Gastroesophageal sphincter (tissue), 3 donors: ENCODE measurements around the gene ALDH3A1.

Experiments
- CTCF ChIP-seq, 4 experiments: fragments of 200-600 bp in 2 of 4; fragments of 450-650 bp in 2 of 4; sonication (generic) in 1 of 4; IDR thresholded peaks; one replicate each; pipeline ENCODE4 v1.5.1; 2017 to 2019; ENCODE audit warnings: antibody characterized with exemption in 4 of 4, mild to moderate bottlenecking in 2 of 4, moderate library complexity in 2 of 4
- EP300 ChIP-seq: sonication (generic); formaldehyde crosslinking; IDR thresholded peaks from one replicate; pipeline ENCODE4 v1.6.1; 2017; ENCODE audit warnings: antibody characterized with exemption, mild to moderate bottlenecking
- POLR2AphosphoS5 ChIP-seq: sonication (generic); formaldehyde crosslinking; IDR thresholded peaks from one replicate; pipeline ENCODE4 v1.6.1; 2017; ENCODE audit warnings: antibody characterized with exemption

GRCh38 chr17:19728084-19728495 is 20.0 kb downstream of the ALDH3A1 start:
- TF ChIP-seq POLR2AphosphoS5 (peak; percentile 94), CTCF (IDR thresholded peaks at IDR 0.05) (no peak), EP300 (no peak)
